Body of pancreas (tissue), 4 donors: ENCODE measurements around the gene CFAP77. TPM values are rescaled to one million over a fixed set of nuclear protein-coding genes. Genes with fewer than 3 reads are reported as not detected.

Experiments used
- ATAC-seq: fragments of 150-250 bp; one replicate; pipeline ENCODE4 v1.9.1; 2016
- DNase-seq, 4 donors: peaks; one replicate each; pipeline ENCODE4 v3.0.0-alpha.2; 2019
- H3K27ac ChIP-seq, 4 donors: fragments of 200-600 bp; sonication (generic); 1 replicate in 3 of 4; 2 replicates in 1 of 4; pipeline versions ENCODE4 v1.5.1 to v1.6.1; 2016 to 2019; ENCODE audit warnings: mild to moderate bottlenecking in 1 of 4, mixed read lengths in 1 of 4, moderate library complexity in 1 of 4
- H3K27me3 ChIP-seq, 2 donors: fragments of 200-600 bp; sonication (generic); one replicate each; pipeline ENCODE4 v1.6.0; 2016; ENCODE audit warnings: mild to moderate bottlenecking in 1 of 2
- H3K36me3 ChIP-seq, 2 donors: fragments of 200-600 bp; sonication (generic); replicated peaks in 1 of 2; 2 replicates each; pipeline ENCODE4 v1.5.1; 2016; ENCODE audit warnings: low read depth in 2 of 2; ENCODE audit not compliant: insufficient read depth in 1 of 2
- H3K4me1 ChIP-seq: fragments of 200-600 bp; sonication (generic); one replicate; pipeline ENCODE4 v1.6.0; 2016
- H3K4me3 ChIP-seq, 2 donors: fragments of 200-600 bp; sonication (generic); 1 replicate in 1 of 2; 2 replicates in 1 of 2; pipeline ENCODE4 v1.5.1; 2016 to 2019
- H3K9me3 ChIP-seq, 3 donors: fragments of 200-600 bp; sonication (generic); 1 replicate in 2 of 3; 2 replicates in 1 of 3; pipeline ENCODE4 v1.5.1; 2016
- POLR2A ChIP-seq, 3 donors: fragments of 450-650 bp; IDR thresholded peaks; one replicate each; pipeline ENCODE4 v1.6.1; 2016; ENCODE audit warnings: antibody characterized with exemption in 3 of 3, mild to moderate bottlenecking in 2 of 3
- WGBS, 2 donors: methylation state at CpG; one replicate each; pipeline ENCODE4 v1.1.5; 2017; 5-methylcytosine and 5-hydroxymethylcytosine counted together
- intact Hi-C: fragments of 100-400 bp; cut with DNase I; formaldehyde crosslinking; loops from one replicate; pipeline ENCODE4 v1.15.1; 2023
- total RNA-seq, 2 donors: library from RNA; depleted of rRNA; stranded (reverse); fragments of >200 nt; gene quantifications; one replicate each; pipeline ENCODE4 v1.1.0, GENCODE V29; 2016
- TF ChIP-seq, protein P1 (sequence below), 7 experiments: fragments of 450-650 bp in 4 of 7; fragments of 200-600 bp in 3 of 7; sonication (generic) in 3 of 7; IDR thresholded peaks; one replicate each; pipeline ENCODE4 v1.5.1; 2016 to 2019; ENCODE audit warnings: antibody characterized with exemption in 7 of 7

CFAP77 gene
- total RNA-seq, 2 donors from 2014 or later = not detected

DNA sequence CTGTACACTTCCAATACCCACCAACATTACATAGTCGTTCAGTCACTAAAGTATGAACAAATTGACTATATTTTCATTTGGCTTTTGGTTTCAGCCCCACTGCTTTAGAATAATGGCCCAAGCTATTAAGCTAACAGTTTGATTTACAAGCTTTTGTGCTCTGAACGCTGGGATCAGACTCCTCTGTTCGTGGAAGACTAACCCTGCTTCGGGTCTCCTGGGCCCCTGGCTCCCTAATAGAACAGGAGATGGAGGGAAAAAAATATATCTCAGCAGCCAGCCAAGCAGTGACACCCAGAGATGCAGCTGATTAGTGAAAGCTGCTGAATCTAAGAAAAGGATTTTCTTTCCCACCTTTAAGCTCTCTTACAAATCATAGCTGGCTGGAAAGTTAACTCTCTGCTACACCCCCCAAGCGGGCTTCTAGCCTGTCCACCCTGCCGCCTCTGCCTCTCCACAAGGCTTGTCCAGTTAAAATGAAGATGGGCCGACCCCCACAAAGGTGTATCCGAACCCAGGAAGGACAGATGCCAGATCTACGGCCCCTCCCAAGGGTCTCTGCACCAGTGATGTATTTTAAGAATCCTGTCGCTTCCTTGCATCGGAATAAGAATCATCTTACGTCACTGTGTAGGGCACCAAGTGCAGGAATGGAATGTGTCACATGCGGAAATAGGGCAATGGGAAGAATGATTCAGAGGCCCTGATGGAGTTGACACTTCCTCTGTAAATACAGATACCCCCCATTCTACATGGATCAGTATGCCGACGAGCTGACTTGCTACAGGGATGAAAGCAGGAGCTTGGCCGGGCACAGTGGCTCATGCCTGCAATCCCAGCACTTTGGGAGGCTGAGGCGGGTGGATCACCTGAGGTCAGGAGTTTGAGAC lies 139.0 kb downstream of the CFAP77 start:
- ATAC-seq (no peak), DNase-seq (no peak)
- H3K9me3 ChIP-seq = no peaks in the 10 kb centered on the region
- H3K4me3 ChIP-seq = no peak overlapping the region
- H3K27me3 ChIP-seq = no peaks in the 10 kb centered on the region
- H3K27ac ChIP-seq = no peak overlapping the region
- intact Hi-C loops = no loop called here
- WGBS, 2 donors = 65 to 66% methylated on average over 17 of the region's 17 CpGs
- H3K4me1 ChIP-seq = peaks cover 7% of the 10 kb centered on the region
- TF ChIP-seq, protein P1, sequence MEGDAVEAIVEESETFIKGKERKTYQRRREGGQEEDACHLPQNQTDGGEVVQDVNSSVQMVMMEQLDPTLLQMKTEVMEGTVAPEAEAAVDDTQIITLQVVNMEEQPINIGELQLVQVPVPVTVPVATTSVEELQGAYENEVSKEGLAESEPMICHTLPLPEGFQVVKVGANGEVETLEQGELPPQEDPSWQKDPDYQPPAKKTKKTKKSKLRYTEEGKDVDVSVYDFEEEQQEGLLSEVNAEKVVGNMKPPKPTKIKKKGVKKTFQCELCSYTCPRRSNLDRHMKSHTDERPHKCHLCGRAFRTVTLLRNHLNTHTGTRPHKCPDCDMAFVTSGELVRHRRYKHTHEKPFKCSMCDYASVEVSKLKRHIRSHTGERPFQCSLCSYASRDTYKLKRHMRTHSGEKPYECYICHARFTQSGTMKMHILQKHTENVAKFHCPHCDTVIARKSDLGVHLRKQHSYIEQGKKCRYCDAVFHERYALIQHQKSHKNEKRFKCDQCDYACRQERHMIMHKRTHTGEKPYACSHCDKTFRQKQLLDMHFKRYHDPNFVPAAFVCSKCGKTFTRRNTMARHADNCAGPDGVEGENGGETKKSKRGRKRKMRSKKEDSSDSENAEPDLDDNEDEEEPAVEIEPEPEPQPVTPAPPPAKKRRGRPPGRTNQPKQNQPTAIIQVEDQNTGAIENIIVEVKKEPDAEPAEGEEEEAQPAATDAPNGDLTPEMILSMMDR (IDR thresholded peaks at IDR 0.05) = no peak
- no peak for TF ChIP-seq POLR2A (IDR thresholded peaks at IDR 0.05)
- no peaks in the 10 kb centered on the region for H3K36me3 ChIP-seq

DNA sequence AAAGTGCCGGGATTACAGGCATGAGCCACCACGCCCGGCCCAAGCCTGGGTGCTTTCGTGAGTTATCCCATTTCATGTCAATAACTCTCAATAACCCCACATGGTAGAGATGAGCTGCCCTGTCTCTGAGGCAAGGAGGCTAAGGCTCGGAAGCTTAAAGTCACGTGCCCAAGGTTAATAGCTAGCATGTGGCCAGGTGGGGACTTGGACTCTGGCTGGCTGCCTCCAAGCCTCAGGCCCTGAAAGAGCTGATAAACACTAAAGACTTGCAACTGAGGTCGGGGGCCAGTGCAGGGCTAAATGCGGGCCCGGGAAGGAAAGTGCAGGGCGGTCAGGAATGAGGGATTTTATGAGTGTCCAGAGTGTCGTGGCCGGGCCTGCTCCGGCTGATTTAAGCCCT lies 141.5 kb downstream of the CFAP77 start:
- Histone ChIP-seq H3K36me3 (no peaks in the 10 kb centered on the region), H3K27ac (no peak overlapping the region), H3K9me3 (no peaks in the 10 kb centered on the region), H3K4me3 (no peak overlapping the region), H3K4me1 (peaks cover under 1% of the 10 kb centered on the region), H3K27me3 (no peaks in the 10 kb centered on the region)
- ATAC-seq (no peak), DNase-seq (no peak)
- WGBS, 2 donors = 76 to 79% methylated on average over 13 of the region's 13 CpGs
- intact Hi-C loops = no loop called here
- TF ChIP-seq POLR2A (IDR thresholded peaks at IDR 0.05) = no peak
- TF ChIP-seq, protein P1 (IDR thresholded peaks at IDR 0.05) = no peak

DNA sequence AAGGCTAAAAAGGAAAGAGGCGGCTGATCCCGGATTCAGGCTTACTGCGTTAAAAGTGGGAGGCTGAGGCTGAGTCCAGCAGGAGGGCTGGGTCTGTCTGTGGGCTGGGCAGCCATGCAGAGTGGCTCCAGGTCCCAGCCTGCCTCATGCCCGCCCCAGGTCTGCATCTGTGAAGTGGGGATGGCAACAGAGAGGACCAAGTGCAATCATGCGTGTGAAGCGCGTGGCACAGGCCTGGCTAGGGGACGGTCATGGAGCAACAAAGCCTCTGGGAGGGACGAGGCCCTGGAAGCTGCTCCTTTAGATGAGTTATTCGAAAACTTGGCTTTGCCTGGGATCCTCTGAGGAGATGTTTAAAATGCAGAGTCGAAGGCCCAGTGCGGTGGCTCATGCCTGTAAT lies 142.0 kb downstream of the CFAP77 start:
- Histone ChIP-seq H3K4me3 (no peak overlapping the region), H3K36me3 (no peaks in the 10 kb centered on the region), H3K9me3 (no peaks in the 10 kb centered on the region), H3K27me3 (no peaks in the 10 kb centered on the region), H3K4me1 (no peaks in the 10 kb centered on the region), H3K27ac (no peak overlapping the region)
- DNase-seq (no peak), ATAC-seq (no peak)
- no peak for TF ChIP-seq POLR2A (IDR thresholded peaks at IDR 0.05)
- TF ChIP-seq, protein P1 (IDR thresholded peaks at IDR 0.05) = no peak
- whole genome bisulfite sequencing, 2 donors = 89 to 93% methylated on average over 12 of the region's 12 CpGs
- intact Hi-C loops = no loop called here

DNA sequence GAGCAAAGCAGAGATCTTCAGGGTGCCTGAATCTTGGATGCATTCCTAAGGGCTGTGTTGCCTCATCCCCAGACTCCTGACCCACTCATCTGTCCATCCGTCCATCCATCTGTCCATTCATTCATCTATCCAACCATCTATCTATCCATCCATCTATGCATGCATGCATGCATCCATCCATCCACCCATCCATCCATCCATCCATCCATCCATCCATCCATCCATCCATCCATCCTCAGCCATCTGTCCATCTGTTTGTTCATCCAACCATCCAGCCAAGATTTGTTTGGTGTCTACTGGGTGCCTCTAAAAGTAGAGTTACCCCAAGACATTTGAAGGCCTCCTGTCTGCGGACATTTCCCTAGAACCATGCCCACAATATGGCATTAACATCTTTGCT lies 144.7 kb downstream of the CFAP77 start:
- intact Hi-C loops = no loop called here
- no peak for ATAC-seq
- H3K27ac ChIP-seq = no peak overlapping the region
- H3K4me1 ChIP-seq = no peaks in the 10 kb centered on the region
- no peak overlapping the region for H3K4me3 ChIP-seq
- TF ChIP-seq, protein P1 (IDR thresholded peaks at IDR 0.05) = no peak
- no peak for TF ChIP-seq POLR2A (IDR thresholded peaks at IDR 0.05)
- no peaks in the 10 kb centered on the region for H3K36me3 ChIP-seq
- H3K9me3 ChIP-seq = no peaks in the 10 kb centered on the region
- H3K27me3 ChIP-seq = no peaks in the 10 kb centered on the region
- WGBS, 2 donors = 78 to 86% methylated on average over 2 of the region's 2 CpGs
- no peak for DNase-seq

DNA sequence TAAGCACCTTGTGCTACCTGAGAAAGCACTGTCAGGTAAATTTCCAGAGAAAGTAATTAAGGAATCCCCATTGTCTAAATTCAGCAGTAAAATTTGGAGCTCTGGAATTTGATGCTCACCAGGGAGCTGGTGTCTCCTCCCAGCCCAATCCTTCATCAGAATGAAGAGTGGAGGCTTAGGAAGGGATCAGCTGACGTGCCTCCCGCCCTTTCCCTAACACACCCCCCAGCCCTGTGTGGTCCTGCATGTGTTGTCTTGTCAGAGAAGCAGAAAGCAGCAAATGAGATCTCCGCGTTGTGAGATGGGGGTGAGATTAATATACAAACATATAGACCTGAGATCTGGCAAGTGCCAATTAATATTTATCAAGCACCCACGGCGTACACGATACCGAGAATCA lies 145.5 kb downstream of the CFAP77 start:
- Histone ChIP-seq H3K9me3 (no peaks in the 10 kb centered on the region), H3K4me1 (no peaks in the 10 kb centered on the region), H3K27ac (no peak overlapping the region), H3K27me3 (no peaks in the 10 kb centered on the region), H3K4me3 (no peak overlapping the region), H3K36me3 (no peaks in the 10 kb centered on the region)
- DNase-seq = no peak
- TF ChIP-seq POLR2A (IDR thresholded peaks at IDR 0.05) = no peak
- TF ChIP-seq, protein P1 (IDR thresholded peaks at IDR 0.05) = no peak
- no peak for ATAC-seq
- 60 to 67% methylated on average over 8 of the region's 8 CpGs for WGBS, 2 donors
- intact Hi-C loops = no loop called here
